ENCODE results near the gene CLTCL1. TPM values are rescaled to one million over a fixed set of nuclear protein-coding genes. Genes with fewer than 3 reads are reported as not detected.
"Not testable (repeated sequence)": the region's sequence is repeated elsewhere in the genome, so short reads cannot be mapped to it uniquely, and the experiment has no call there.

The CLTCL1 gene
- total RNA-seq, 1 donor from 2014 or later: 28.2 TPM

DNA sequence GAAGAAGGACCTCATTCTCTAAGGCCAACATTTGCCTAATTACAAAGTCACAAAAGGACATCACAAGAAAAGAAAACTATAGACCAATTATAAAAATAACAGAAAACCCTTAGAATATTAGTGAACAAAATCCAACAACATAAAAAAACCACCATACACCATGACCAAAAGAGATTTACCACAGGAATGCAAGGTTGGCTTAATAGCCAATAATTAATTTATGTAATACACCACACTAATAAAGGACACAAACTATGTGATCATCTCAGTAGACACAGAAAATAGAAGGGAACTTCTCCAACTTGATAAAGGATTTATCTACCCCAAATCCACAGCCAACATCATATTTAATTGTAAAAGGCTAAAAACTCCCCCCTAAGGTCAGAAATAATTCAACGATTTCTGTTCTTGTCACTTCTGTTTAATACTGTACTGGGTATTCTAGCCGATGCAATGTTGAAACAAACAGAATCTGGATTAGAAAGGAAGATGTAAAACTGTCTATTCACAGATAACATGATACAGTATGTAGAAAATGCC is 24.9 kb downstream of the CLTCL1 start:
- TF ChIP-seq CTCF (IDR thresholded peaks at IDR 0.05; ENCODE audit: insufficient read depth, low read length, poor library complexity, severe bottlenecking): no peak
- no peak for DNase-seq (ENCODE audit: low read depth)
- Histone ChIP-seq H3K36me3 (ENCODE audit: control insufficient read depth, insufficient read depth, low read length) (no peaks in the 10 kb centered on the region), H3K4me3 (ENCODE audit: low read depth, low read length) (no peak overlapping the region), H3K27me3 (ENCODE audit: control insufficient read depth, insufficient read depth, low read length) (no peaks in the 10 kb centered on the region)

GRCh38 chr22:19265779-19266178 is 25.7 kb downstream of the CLTCL1 start:
- no peaks in the 10 kb centered on the region for H3K27me3 ChIP-seq (ENCODE audit: control insufficient read depth, insufficient read depth, low read length)
- TF ChIP-seq CTCF (IDR thresholded peaks at IDR 0.05; ENCODE audit: insufficient read depth, low read length, poor library complexity, severe bottlenecking): no peak
- no peak for DNase-seq (ENCODE audit: low read depth)
- H3K4me3 ChIP-seq (ENCODE audit: low read depth, low read length): no peak overlapping the region
- no peaks in the 10 kb centered on the region for H3K36me3 ChIP-seq (ENCODE audit: control insufficient read depth, insufficient read depth, low read length)

GRCh38 chr22:19260804-19261203 is 30.7 kb downstream of the CLTCL1 start:
- DNase-seq (ENCODE audit: low read depth): no peak
- TF ChIP-seq CTCF (IDR thresholded peaks at IDR 0.05; ENCODE audit: insufficient read depth, low read length, poor library complexity, severe bottlenecking): no peak
- Histone ChIP-seq H3K36me3 (ENCODE audit: control insufficient read depth, insufficient read depth, low read length) (no peaks in the 10 kb centered on the region), H3K4me3 (ENCODE audit: low read depth, low read length) (no peak overlapping the region), H3K27me3 (ENCODE audit: control insufficient read depth, insufficient read depth, low read length) (no peaks in the 10 kb centered on the region)

DNA sequence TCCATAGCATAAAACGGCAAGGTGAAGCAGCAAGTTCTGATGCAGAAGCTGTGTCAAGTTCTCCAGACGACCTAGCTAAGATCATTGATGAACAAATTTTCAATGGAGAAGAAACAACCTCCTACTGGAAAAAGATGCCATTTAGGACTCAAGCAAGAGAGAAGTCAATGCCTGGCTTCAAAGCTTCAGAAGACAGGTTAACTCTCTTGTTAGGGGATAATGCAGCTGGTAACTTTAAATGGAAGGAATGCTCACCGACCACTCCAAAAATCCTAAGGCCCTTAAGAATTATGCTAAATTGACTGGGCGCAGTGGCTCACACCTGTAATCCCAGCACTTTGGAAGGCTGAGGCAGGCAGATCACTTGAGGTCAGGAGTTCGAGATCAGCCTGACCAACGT is 31.3 kb downstream of the CLTCL1 start:
- DNase-seq (ENCODE audit: low read depth): no peak
- TF ChIP-seq CTCF (IDR thresholded peaks at IDR 0.05; ENCODE audit: insufficient read depth, low read length, poor library complexity, severe bottlenecking): no peak
- Histone ChIP-seq H3K4me3 (ENCODE audit: low read depth, low read length) (no peak overlapping the region), H3K27me3 (ENCODE audit: control insufficient read depth, insufficient read depth, low read length) (no peaks in the 10 kb centered on the region), H3K36me3 (ENCODE audit: control insufficient read depth, insufficient read depth, low read length) (no peaks in the 10 kb centered on the region)

- not testable (repeated sequence) for H3K36me3 ChIP-seq (ENCODE audit: control insufficient read depth, insufficient read depth, low read length); H3K27me3 ChIP-seq (ENCODE audit: control insufficient read depth, insufficient read depth, low read length); DNase-seq (ENCODE audit: low read depth); H3K4me3 ChIP-seq (ENCODE audit: low read depth, low read length)
Observed at GRCh38 chr22:19258968-19259288, 32.6 kb downstream of the CLTCL1 start.

DNA sequence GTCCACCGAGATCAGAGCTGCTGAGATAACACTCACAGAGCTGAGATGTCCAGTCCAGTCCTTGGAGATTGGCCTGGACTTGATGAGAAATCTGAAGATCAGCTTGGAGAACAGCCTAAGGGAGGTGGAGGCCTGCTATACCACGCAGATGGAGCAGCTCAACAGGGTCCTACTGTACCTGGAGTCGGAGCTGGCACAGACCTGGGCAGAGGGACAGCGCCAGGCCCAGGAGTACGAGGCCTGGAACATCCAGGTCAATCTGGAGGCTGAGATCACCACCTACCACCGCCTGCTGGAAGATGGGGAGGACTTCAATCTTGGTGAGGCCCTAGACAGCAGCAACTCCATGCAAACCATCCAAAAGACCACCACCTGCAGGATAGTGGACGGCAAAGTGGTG is 33.1 kb downstream of the CLTCL1 start:
- Histone ChIP-seq H3K27me3 (ENCODE audit: control insufficient read depth, insufficient read depth, low read length) (no peaks in the 10 kb centered on the region), H3K36me3 (ENCODE audit: control insufficient read depth, insufficient read depth, low read length) (no peaks in the 10 kb centered on the region), H3K4me3 (ENCODE audit: low read depth, low read length) (no peak overlapping the region)
- no peak for TF ChIP-seq CTCF (IDR thresholded peaks at IDR 0.05; ENCODE audit: insufficient read depth, low read length, poor library complexity, severe bottlenecking)
- no peak for DNase-seq (ENCODE audit: low read depth)

DNA sequence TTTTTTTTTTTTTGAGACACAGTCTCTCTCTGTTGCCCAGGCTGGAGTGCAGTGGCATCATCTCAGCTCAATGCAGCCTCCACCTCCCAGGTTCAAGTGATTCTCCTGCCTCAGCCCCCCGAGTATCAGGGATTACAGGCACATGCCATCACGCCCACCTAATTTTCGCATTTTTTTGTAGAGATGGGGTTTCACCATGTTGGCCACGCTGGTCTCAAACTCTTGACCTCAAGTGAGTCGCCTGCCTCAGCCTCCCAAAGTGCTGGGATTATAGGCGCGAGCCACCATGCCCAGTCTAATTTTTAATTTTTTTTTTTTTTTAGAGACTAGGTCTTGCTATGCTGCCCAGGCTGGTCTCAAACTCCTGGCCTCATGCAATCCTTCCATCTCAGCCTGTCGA is 35.2 kb downstream of the CLTCL1 start:
- H3K4me3 ChIP-seq (ENCODE audit: low read depth, low read length); H3K36me3 ChIP-seq (ENCODE audit: control insufficient read depth, insufficient read depth, low read length); DNase-seq (ENCODE audit: low read depth); H3K27me3 ChIP-seq (ENCODE audit: control insufficient read depth, insufficient read depth, low read length): not testable (repeated sequence)
